ENCODE results near the gene KCNJ9.

KCNJ9 gene

DNA sequence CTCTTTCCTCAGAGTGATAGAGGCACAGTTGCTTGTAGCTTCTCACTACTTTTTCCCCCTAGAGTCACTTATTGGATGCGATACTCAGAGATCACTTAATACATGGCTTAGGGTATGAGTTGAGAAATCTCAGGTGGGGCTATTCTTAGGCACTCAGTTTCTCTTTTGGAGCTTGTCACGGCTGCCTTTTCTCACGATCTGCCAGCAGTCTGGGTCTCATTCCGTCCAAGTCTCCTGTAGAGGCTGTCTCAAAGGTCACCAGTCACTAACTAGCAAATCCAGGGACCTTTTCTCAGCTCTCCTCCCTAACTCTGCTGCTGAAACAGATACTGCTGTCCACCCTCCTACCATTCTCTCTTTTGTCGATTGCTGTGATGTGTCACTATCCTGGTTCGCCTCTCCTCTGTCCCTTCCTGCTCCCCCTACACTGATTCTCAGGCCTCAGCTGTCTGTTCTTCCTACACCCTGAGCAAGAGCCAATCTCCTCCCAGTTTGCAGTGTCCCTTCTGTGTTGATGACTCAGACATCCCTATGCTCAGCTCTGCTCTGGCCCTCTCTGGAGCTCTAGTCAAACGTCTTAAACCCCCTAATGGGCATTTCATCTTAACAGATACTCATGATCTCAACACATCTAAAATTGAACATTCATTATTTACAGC is 46.7 kb downstream of the KCNJ9 start:
- no peak for DNase-seq

DNA sequence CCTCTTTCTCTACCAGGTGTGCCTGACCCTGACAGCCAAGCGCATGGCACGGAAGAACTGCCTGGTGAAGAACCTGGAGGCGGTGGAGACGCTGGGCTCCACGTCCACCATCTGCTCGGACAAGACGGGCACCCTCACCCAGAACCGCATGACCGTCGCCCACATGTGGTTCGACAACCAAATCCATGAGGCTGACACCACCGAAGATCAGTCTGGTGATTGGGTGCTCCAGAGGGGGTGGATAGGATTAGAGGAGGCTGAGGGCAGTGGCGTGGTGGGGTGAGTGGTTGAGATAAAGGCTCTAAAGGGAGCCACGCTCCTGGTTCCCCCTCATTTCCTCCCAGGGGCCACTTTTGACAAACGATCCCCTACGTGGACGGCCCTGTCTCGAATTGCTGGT is 47.3 kb downstream of the KCNJ9 start:
- no peak for DNase-seq

DNA sequence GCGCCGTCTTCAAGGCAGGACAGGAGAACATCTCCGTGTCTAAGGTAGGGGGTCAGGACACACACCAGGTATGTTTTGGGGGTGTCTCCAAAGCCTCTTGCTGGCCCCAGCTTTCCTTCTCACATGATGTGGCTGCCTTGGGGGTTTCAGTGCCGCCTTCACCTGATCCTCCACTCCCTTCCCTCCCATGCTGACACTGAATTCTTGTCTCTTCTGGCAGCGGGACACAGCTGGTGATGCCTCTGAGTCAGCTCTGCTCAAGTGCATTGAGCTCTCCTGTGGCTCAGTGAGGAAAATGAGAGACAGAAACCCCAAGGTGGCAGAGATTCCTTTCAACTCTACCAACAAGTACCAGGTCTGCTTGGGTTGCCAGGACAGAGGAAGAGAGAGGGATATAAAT is 47.7 kb downstream of the KCNJ9 start:
- no peak for DNase-seq

GRCh38 chr1:160129558-160129957 is 48.2 kb downstream of the KCNJ9 start:
- DNase-seq, result no peak

- no peak for DNase-seq
These were observed 48.6 kb downstream of the KCNJ9 start for GRCh38 chr1:160129966-160130365.

DNA sequence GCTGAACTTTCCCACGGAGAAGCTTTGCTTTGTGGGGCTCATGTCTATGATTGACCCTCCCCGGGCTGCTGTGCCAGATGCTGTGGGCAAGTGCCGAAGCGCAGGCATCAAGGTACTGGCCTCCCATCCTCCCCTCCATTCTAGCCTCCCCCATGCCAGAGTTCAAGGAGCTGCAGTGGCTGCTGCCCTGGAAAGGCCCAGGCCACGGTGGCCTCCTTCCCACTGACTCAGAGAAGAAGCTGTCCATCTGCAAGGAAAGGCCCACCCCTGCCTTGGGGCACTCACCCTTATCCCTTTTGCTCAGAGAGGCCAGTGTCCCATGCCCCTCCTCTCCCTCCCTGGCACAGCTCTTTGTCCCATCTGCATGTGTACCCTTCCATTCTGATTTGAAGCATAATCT is 49.1 kb downstream of the KCNJ9 start:
- DNase-seq, result no peak

DNA sequence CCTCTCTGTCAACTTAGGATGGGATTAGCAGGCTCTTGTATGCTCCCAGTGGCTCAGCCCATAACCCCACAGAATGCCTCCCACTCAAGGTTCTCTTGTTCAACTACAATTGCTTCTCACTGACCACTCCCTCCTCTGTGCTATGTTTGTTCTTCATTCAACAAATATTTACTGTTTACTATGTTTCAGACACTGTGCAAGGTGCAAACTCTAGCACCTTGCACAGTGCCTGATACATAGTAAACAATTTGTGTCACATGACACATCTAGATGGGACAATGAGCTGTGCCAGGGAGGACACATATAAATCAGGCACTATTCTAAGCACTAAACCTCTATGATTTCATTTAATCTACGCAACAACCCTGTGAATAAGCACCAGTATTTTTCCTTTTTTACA is 49.6 kb downstream of the KCNJ9 start:
- no peak for DNase-seq

- no peak for DNase-seq
These were observed 50.6 kb downstream of the KCNJ9 start for GRCh38 chr1:160131803-160132565.

DNA sequence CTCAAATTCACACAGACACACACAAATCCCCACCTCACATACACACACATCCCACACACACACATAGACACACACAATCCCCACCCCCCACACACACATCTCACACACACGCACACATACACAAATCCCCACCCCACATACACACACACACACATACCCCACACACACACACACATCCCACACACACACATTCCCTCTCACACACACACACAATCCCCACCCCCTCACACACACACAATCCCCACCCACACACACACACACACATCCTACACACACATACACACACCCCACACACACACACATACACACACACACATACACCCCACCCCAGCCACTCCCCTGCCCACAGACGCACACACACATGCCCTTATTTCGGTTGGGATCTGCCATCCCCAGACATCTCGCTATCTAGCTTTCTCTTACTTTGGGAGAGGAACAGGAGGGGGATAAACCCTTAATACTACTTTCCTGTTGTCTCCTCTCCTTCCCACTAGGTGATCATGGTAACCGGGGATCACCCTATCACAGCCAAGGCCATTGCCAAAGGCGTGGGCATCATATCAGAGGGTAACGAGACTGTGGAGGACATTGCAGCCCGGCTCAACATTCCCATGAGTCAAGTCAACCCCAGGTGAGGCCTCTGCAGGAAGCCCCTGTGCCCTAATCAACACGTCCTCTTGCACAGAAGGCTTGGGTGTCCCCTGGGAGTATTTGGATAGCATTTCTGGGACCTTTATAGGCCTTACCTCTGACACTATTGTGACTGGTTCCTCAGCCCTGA is 52.8 kb downstream of the KCNJ9 start:
- no peak for DNase-seq

DNA sequence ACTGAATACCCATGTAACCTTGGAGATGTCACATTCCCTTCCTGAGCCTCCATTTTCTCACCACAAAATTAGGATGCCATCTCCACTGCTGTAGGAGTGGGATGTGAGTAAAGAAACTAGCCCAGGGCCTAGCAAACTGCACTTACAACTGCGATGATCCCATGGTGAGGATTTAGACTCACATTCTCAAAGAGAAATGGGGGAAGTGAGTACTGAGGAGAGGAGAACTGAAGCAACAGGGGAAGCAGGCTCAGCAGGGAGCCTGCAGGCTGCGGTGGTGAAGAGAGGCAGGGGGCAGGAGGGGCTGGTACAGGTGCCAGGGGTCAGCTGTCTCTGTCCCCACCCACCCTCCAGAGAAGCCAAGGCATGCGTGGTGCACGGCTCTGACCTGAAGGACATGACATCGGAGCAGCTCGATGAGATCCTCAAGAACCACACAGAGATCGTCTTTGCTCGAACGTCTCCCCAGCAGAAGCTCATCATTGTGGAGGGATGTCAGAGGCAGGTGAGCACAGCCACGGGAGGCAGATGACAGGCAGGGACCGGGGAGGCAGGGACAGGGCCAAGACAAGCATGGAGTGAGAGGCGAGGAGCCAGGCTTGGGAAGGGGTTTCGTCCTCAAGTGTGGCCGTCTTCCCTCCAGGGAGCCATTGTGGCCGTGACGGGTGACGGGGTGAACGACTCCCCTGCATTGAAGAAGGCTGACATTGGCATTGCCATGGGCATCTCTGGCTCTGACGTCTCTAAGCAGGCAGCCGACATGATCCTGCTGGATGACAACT is 53.6 kb downstream of the KCNJ9 start:
- DNase-seq, result no peak

- DNase-seq, result no peak
These were observed 55.0 kb downstream of the KCNJ9 start for GRCh38 chr1:160136121-160136925.

- DNase-seq, result no peak
These were observed 55.5 kb downstream of the KCNJ9 start for GRCh38 chr1:160136926-160137200.

DNA sequence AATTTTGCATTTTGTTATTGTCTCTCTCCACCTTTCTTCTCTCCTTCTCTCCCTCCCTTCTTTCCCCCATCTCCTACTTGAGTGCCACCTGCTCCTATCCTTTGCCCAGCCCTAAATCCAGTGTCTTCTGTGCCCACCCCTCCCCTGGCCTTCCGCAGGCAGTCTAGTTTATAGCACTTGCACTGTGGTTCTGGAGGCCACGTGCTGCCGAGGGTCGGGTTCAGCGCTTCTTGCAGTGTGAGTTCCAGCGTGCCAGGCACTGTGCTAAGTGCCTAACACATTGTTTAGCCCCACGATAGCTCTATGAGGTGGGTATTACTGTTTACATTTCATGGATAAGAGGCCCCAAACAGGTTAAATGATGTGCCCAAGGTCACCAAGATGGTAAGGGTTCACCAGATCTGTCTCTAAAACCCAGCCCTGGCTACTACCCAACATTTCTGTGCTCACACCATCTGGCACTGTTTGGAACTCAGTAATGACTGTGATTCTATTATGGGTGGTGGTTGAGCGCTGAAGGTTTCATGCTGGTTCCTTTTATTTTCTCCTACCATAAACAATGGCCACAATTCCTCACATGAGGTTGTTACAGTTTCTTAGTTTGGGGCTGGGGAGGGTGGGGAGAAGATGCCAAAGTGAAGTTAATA is 56.0 kb downstream of the KCNJ9 start:
- no peak for DNase-seq

- no peak for DNase-seq
These were observed 58.5 kb downstream of the KCNJ9 start for GRCh38 chr1:160139840-160140239.

Measured in NCI-H2029 treated with DMSO at 0.1 percent for 48 hours (cell line).